22Rv1 (cell line): Measurements from ENCODE around the gene RING1.

Source experiments
- H3K27ac ChIP-seq: fragments of 450-650 bp; 2 replicates; pipeline ENCODE4 v1.5.1; 2017
- ZFX ChIP-seq: fragments of 450-650 bp; IDR thresholded peaks from 2 replicates; pipeline ENCODE4 v1.6.1; 2017; ENCODE audit warnings: antibody characterized with exemption, borderline replicate concordance
- TF ChIP-seq, protein P1 (sequence below): fragments of 450-650 bp; IDR thresholded peaks from 2 replicates; pipeline ENCODE4 v1.5.1; 2017; ENCODE audit warnings: mild to moderate bottlenecking

RING1 gene

DNA sequence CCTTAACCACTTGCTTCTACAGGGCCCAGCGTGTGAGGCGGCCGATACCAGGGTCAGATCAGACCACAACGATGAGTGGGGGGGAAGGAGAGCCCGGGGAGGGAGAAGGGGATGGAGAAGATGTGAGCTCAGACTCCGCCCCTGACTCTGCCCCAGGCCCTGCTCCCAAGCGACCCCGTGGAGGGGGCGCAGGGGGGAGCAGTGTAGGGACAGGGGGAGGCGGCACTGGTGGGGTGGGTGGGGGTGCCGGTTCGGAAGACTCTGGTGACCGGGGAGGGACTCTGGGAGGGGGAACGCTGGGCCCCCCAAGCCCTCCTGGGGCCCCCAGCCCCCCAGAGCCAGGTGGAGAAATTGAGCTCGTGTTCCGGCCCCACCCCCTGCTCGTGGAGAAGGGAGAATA is 2.8 kb downstream of the RING1 start:
- H3K27ac ChIP-seq, result no peak overlapping the region
- TF ChIP-seq, protein P1, sequence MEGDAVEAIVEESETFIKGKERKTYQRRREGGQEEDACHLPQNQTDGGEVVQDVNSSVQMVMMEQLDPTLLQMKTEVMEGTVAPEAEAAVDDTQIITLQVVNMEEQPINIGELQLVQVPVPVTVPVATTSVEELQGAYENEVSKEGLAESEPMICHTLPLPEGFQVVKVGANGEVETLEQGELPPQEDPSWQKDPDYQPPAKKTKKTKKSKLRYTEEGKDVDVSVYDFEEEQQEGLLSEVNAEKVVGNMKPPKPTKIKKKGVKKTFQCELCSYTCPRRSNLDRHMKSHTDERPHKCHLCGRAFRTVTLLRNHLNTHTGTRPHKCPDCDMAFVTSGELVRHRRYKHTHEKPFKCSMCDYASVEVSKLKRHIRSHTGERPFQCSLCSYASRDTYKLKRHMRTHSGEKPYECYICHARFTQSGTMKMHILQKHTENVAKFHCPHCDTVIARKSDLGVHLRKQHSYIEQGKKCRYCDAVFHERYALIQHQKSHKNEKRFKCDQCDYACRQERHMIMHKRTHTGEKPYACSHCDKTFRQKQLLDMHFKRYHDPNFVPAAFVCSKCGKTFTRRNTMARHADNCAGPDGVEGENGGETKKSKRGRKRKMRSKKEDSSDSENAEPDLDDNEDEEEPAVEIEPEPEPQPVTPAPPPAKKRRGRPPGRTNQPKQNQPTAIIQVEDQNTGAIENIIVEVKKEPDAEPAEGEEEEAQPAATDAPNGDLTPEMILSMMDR, result no peak
- TF ChIP-seq ZFX, result no peak

DNA sequence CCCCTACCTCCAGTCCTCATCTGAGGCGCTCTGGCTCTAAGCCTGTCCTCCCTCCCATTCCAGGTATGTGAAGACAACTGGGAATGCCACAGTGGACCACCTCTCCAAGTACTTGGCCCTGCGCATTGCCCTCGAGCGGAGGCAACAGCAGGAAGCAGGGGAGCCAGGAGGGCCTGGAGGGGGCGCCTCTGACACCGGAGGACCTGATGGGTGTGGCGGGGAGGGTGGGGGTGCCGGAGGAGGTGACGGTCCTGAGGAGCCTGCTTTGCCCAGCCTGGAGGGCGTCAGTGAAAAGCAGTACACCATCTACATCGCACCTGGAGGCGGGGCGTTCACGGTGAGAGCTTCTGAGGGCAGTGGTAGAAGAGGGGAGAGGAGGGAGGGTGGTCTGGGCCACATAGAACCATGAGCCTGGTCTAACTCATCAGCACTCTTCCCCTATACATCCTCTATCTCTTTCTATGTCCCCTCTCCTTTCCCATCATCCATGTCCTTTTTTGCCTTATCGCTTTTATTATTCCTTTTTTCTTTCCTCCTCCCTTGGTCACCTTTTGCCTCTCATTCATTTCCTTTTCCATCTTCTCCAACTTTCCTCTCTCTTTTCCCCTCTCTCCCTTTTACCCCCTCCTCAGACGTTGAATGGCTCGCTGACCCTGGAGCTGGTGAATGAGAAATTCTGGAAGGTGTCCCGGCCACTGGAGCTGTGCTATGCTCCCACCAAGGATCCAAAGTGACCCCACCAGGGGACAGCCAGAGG is 3.5 kb downstream of the RING1 start:
- no peak for TF ChIP-seq ZFX
- TF ChIP-seq, protein P1, result no peak
- H3K27ac ChIP-seq, result no peak overlapping the region

- TF ChIP-seq, protein P1, result no peak
- TF ChIP-seq ZFX, result no peak
- H3K27ac ChIP-seq, result 0 out of 2 replicates have a peak overlapping the region, but pooled peaks have one; percentile 20
Observed at GRCh38 chr6:33212857-33213165, 4.5 kb downstream of the RING1 start.

GRCh38 chr6:33213166-33213988 is 5.1 kb downstream of the RING1 start:
- H3K27ac ChIP-seq, result 0 out of 2 replicates have a peak overlapping the region, but pooled peaks have one; percentile 20
- TF ChIP-seq ZFX, result no peak
- TF ChIP-seq, protein P1, result no peak

GRCh38 chr6:33213989-33214335 is 5.7 kb downstream of the RING1 start:
- H3K27ac ChIP-seq, result no peak overlapping the region
- no peak for TF ChIP-seq ZFX
- TF ChIP-seq, protein P1, result no peak

GRCh38 chr6:33215271-33216116 is 7.2 kb downstream of the RING1 start:
- no peak for TF ChIP-seq ZFX
- TF ChIP-seq, protein P1, result no peak

More at GRCh38 chr6:33215271-33216116, 7.2 kb downstream of the RING1 start:
- H3K27ac ChIP-seq, result no peak overlapping the region
